H9 (cell line): Measurements from ENCODE around the gene MARVELD2. TPM values are rescaled to one million over a fixed set of nuclear protein-coding genes. Genes with fewer than 3 reads are reported as not detected.
A peak's percentile ranks its signal among the peaks of the same experiment; 100 is the strongest.

Experiments used
- DNase-seq: peaks from one replicate; pipeline ENCODE4 v3.0.0-alpha.2; 2017
- H2AFZ ChIP-seq: one replicate; pipeline ENCODE4 v1.6.1; 2013; ENCODE audit warnings: mild to moderate bottlenecking, low read length, control low read depth, moderate library complexity
- H2AK5ac ChIP-seq: 2 replicates; pipeline ENCODE4 v1.6.1; 2013; ENCODE audit warnings: low read length, control low read depth, mixed read lengths; ENCODE audit not compliant: insufficient read length
- H2BK120ac ChIP-seq: one replicate; pipeline ENCODE4 v1.6.1; 2013; ENCODE audit warnings: low read depth, mild to moderate bottlenecking, low read length, control low read depth, inconsistent platforms; ENCODE audit not compliant: poor library complexity, severe bottlenecking
- H2BK12ac ChIP-seq: 2 replicates; pipeline ENCODE4 v1.6.1; 2013; ENCODE audit warnings: low read length, control low read depth, mixed read lengths, low read depth; ENCODE audit not compliant: insufficient read length
- H2BK15ac ChIP-seq: 2 replicates; pipeline ENCODE4 v1.6.1; 2013; ENCODE audit warnings: low read depth, low read length, control low read depth
- H2BK20ac ChIP-seq: one replicate; pipeline ENCODE4 v1.6.1; 2013; ENCODE audit warnings: low read depth, mild to moderate bottlenecking, low read length, control low read depth, inconsistent platforms; ENCODE audit not compliant: poor library complexity, severe bottlenecking
- H2BK5ac ChIP-seq: 2 replicates; pipeline ENCODE4 v1.6.1; 2013; ENCODE audit warnings: low read length, control low read depth, mixed read lengths; ENCODE audit not compliant: insufficient read length
- H3K14ac ChIP-seq: 2 replicates; pipeline ENCODE4 v1.6.1; 2013; ENCODE audit warnings: low read length, control low read depth; ENCODE audit not compliant: insufficient read depth
- H3K18ac ChIP-seq: 2 replicates; pipeline ENCODE4 v1.6.1; 2013; ENCODE audit warnings: low read depth, mild to moderate bottlenecking, mixed read lengths, low read length, control low read depth; ENCODE audit not compliant: insufficient read length
- H3K23ac ChIP-seq: 2 replicates; pipeline ENCODE4 v1.6.1; 2013; ENCODE audit warnings: low read length, control low read depth, mixed read lengths, low read depth; ENCODE audit not compliant: insufficient read length
- H3K23me2 ChIP-seq: 2 replicates; pipeline ENCODE4 v1.6.1; 2013; ENCODE audit warnings: low read depth, mild to moderate bottlenecking, mixed read lengths, low read length, control low read depth; ENCODE audit not compliant: insufficient read length, poor library complexity, severe bottlenecking
- H3K27ac ChIP-seq: 2 replicates; pipeline ENCODE4 v1.5.1; 2013; ENCODE audit warnings: low read length, control low read depth, mixed read lengths, low read depth; ENCODE audit not compliant: insufficient read length
- H3K27me3 ChIP-seq: 2 replicates; pipeline ENCODE4 v1.6.1; 2013; ENCODE audit warnings: low read length, control low read depth, inconsistent platforms; ENCODE audit not compliant: insufficient read depth
- H3K4ac ChIP-seq: 2 replicates; pipeline ENCODE4 v1.6.1; 2013; ENCODE audit warnings: low read depth, mild to moderate bottlenecking, control low read depth, inconsistent platforms, low read length, moderate library complexity
- H3K4me1 ChIP-seq: 2 replicates; pipeline ENCODE4 v1.6.1; 2013; ENCODE audit warnings: low read length, control low read depth, inconsistent platforms; ENCODE audit not compliant: insufficient read depth
- H3K4me2 ChIP-seq: 2 replicates; pipeline ENCODE4 v1.6.1; 2013; ENCODE audit warnings: low read length, control low read depth, mixed read lengths; ENCODE audit not compliant: insufficient read length, insufficient read depth
- H3K56ac ChIP-seq: 2 replicates; pipeline ENCODE4 v1.6.1; 2013; ENCODE audit warnings: low read depth, mild to moderate bottlenecking, mixed read lengths, low read length, control low read depth; ENCODE audit not compliant: insufficient read length
- H3K79me1 ChIP-seq: 2 replicates; pipeline ENCODE4 v1.6.1; 2013; ENCODE audit warnings: low read depth, mild to moderate bottlenecking, moderate library complexity, low read length, control low read depth, inconsistent platforms; ENCODE audit not compliant: insufficient read depth, poor library complexity, severe bottlenecking
- H3K79me2 ChIP-seq: 2 replicates; pipeline ENCODE4 v1.6.1; 2013; ENCODE audit warnings: low read length, control low read depth, inconsistent platforms; ENCODE audit not compliant: insufficient read depth
- H3K9ac ChIP-seq: 2 replicates; pipeline ENCODE4 v1.6.1; 2013; ENCODE audit warnings: low read length, control low read depth, mixed read lengths; ENCODE audit not compliant: insufficient read length; ENCODE audit errors: extremely low read depth
- H3K9me3 ChIP-seq: one replicate; pipeline ENCODE4 v1.6.1; 2013; ENCODE audit warnings: low read depth, low read length, inconsistent platforms; ENCODE audit not compliant: control insufficient read depth
- H3T11ph ChIP-seq: one replicate; pipeline ENCODE4 v1.6.1; 2013; ENCODE audit warnings: mild to moderate bottlenecking, low read length, control low read depth, inconsistent platforms
- H4K20me1 ChIP-seq: one replicate; pipeline ENCODE4 v1.6.1; 2013; ENCODE audit not compliant: control insufficient read depth, insufficient read length, insufficient read depth
- H4K5ac ChIP-seq: 2 replicates; pipeline ENCODE4 v1.6.1; 2013; ENCODE audit warnings: low read depth, mild to moderate bottlenecking, mixed read lengths, low read length, control low read depth; ENCODE audit not compliant: insufficient read length
- H4K8ac ChIP-seq: replicated peaks from 2 replicates; pipeline ENCODE4 v1.6.1; 2013; ENCODE audit warnings: low read length, control low read depth, mixed read lengths, low read depth; ENCODE audit not compliant: insufficient read length
- H4K91ac ChIP-seq: 2 replicates; pipeline ENCODE4 v1.6.1; 2013; ENCODE audit warnings: low read depth, mild to moderate bottlenecking, moderate library complexity, mixed read lengths, low read length, control low read depth; ENCODE audit not compliant: insufficient read length
- H3K27ac Mint-ChIP-seq, 3 experiments: 2 replicates in 2 of 3; 3 replicates in 1 of 3; pipeline ENCODE4 v1.8.0; 2020 to 2021; ENCODE audit warnings: mixed read lengths in 3 of 3, mild to moderate bottlenecking in 1 of 3, moderate library complexity in 1 of 3
- H3K27me3 Mint-ChIP-seq: 2 replicates; pipeline ENCODE4 v1.8.0; 2021; ENCODE audit warnings: low read depth, mild to moderate bottlenecking, moderate library complexity, mixed read lengths
- H3K36me3 Mint-ChIP-seq, 3 experiments: 2 replicates in 2 of 3; 3 replicates in 1 of 3; pipeline ENCODE4 v1.8.0; 2020 to 2021; ENCODE audit warnings: low read depth in 3 of 3, mixed read lengths in 3 of 3; ENCODE audit not compliant: insufficient read depth in 1 of 3
- H3K4me1 Mint-ChIP-seq, 2 experiments: 2 replicates each; pipeline ENCODE4 v1.8.0; 2020; ENCODE audit warnings: mixed read lengths in 2 of 2
- H3K4me3 Mint-ChIP-seq, 2 experiments: 2 replicates in 1 of 2; 3 replicates in 1 of 2; pipeline ENCODE4 v1.8.0; 2020 to 2021; ENCODE audit warnings: mild to moderate bottlenecking in 2 of 2, mixed read lengths in 2 of 2, moderate library complexity in 1 of 2
- H3K9me3 Mint-ChIP-seq, 2 experiments: 2 replicates in 1 of 2; 3 replicates in 1 of 2; pipeline ENCODE4 v1.8.0; 2020; ENCODE audit warnings: mild to moderate bottlenecking in 2 of 2, mixed read lengths in 2 of 2, moderate library complexity in 1 of 2
- WGBS: extraction: QIAGEN DNeasy Blood & Tissue Kit; methylation state at CpG from one replicate; pipeline ENCODE4 v1.1.7; 2013; ENCODE audit warnings: missing lambda C conversion rate, low lambda C conversion rate, mixed read lengths; ENCODE audit not compliant: insufficient read length; ENCODE audit errors: extremely low coverage; 5-methylcytosine and 5-hydroxymethylcytosine counted together
- total RNA-seq: library from RNA; stranded (reverse); gene quantifications from 2 replicates; pipeline ENCODE4 v1.2.1, GENCODE V29; 2021
- TF ChIP-seq, protein P1 (sequence below): fragments of 200-600 bp; sonication (generic); conservative IDR thresholded peaks from 3 replicates; pipeline ENCODE4 v1.8.0; 2021; ENCODE audit warnings: antibody characterized with exemption, mild to moderate bottlenecking

Gene MARVELD2
- total RNA-seq, 1 experiment from 2014 or later: 30.3 TPM

DNA sequence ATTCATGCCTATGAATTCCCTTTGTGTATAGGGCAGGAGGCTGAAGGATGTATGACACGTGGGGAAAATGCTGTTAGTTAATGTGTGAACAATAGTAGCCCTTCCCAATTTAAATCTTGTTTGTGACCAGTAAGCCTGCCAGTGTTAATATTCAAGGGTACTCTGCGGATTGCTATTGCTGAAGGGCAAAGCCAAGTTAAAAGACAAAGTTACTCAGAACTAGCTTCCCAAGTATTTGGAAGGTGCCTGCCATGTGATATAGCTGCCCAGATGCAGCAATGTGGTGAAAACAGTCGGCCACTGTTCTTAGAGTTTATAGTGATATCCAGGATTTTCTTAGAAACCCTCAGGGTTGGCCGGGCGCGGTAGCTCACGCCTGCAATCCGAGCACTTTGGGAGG, 34.6 kb downstream of the MARVELD2 start:
- Histone ChIP-seq H3K23ac (no peak overlapping the region), H3K56ac (no peak overlapping the region), H4K91ac (no peak overlapping the region), H2BK12ac (no peak overlapping the region), H3K27ac (no peak overlapping the region), H4K8ac (no peak overlapping the region), H3K79me1 (no peaks in the 10 kb centered on the region), H3K14ac (no peak overlapping the region), H3K4me2 (no peak overlapping the region), H3T11ph (no peak overlapping the region), H3K4ac (no peak overlapping the region), H3K9ac (peak overlapping the region; percentile 14), H2BK15ac (no peak overlapping the region), H2AFZ (no peak overlapping the region), H2BK5ac (no peak overlapping the region), H2BK120ac (no peak overlapping the region), H3K27me3 (no peaks in the 10 kb centered on the region), H2BK20ac (no peak overlapping the region), H3K18ac (no peak overlapping the region), H3K4me1 (no peaks in the 10 kb centered on the region), H3K9me3 (no peaks in the 10 kb centered on the region), H4K5ac (no peak overlapping the region), H3K79me2 (no peaks in the 10 kb centered on the region), H3K23me2 (no peaks in the 10 kb centered on the region), H4K20me1 (no peaks in the 10 kb centered on the region), H2AK5ac (no peak overlapping the region)
- no peak for DNase-seq
- TF ChIP-seq, protein P1, sequence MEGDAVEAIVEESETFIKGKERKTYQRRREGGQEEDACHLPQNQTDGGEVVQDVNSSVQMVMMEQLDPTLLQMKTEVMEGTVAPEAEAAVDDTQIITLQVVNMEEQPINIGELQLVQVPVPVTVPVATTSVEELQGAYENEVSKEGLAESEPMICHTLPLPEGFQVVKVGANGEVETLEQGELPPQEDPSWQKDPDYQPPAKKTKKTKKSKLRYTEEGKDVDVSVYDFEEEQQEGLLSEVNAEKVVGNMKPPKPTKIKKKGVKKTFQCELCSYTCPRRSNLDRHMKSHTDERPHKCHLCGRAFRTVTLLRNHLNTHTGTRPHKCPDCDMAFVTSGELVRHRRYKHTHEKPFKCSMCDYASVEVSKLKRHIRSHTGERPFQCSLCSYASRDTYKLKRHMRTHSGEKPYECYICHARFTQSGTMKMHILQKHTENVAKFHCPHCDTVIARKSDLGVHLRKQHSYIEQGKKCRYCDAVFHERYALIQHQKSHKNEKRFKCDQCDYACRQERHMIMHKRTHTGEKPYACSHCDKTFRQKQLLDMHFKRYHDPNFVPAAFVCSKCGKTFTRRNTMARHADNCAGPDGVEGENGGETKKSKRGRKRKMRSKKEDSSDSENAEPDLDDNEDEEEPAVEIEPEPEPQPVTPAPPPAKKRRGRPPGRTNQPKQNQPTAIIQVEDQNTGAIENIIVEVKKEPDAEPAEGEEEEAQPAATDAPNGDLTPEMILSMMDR: no peak
- H3K4me1 Mint-ChIP-seq: peaks cover 3 to 4% of the 10 kb centered on the region in 2 experiments
- no CpG with 5 or more reads among the region's 8 CpGs for WGBS
- H3K9me3 Mint-ChIP-seq: no peaks in the 10 kb centered on the region
- H3K27me3 Mint-ChIP-seq: no peaks in the 10 kb centered on the region; the same call in 1 of the 2 replicates
- no peak overlapping the region for H3K4me3 Mint-ChIP-seq
- no peaks in the 10 kb centered on the region for H3K36me3 Mint-ChIP-seq
- no peak overlapping the region for H3K27ac Mint-ChIP-seq
